RWPE2 (cell line): ENCODE measurements around the gene RCBTB1.

Experiments
- ATAC-seq: fragments of 200-7000 bp; cut with Tn5 transposase; 3 replicates; pipeline ENCODE4 v1.9.1; 2021; ENCODE audit warnings: low read depth
- DNase-seq: peaks from one replicate; pipeline ENCODE4 v3.0.0-alpha.2; 2020; ENCODE audit warnings: low spot score
- H3K27ac ChIP-seq: fragments of 450-650 bp; 2 replicates; pipeline ENCODE4 v1.5.1; 2017; ENCODE audit warnings: mild to moderate bottlenecking; ENCODE audit not compliant: poor library complexity, severe bottlenecking
- H3K27me3 ChIP-seq: fragments of 250-450 bp; sonication (Bioruptor Pico); 2 replicates; pipeline ENCODE4 v1.5.1; 2021; ENCODE audit warnings: mild to moderate bottlenecking, moderate library complexity; ENCODE audit not compliant: insufficient read depth, poor library complexity, severe bottlenecking
- H3K36me3 ChIP-seq: fragments of 250-450 bp; sonication (Bioruptor Pico); 2 replicates; pipeline ENCODE4 v1.5.1; 2020; ENCODE audit warnings: low read depth, mild to moderate bottlenecking, moderate library complexity
- H3K4me1 ChIP-seq: fragments of 250-450 bp; sonication (Bioruptor Pico); 2 replicates; pipeline ENCODE4 v1.5.1; 2021; ENCODE audit warnings: mild to moderate bottlenecking, moderate library complexity; ENCODE audit not compliant: insufficient read depth, poor library complexity, severe bottlenecking
- H3K4me3 ChIP-seq: fragments of 250-450 bp; sonication (Bioruptor Pico); 2 replicates; pipeline ENCODE4 v1.5.1; 2021; ENCODE audit warnings: mild to moderate bottlenecking, moderate library complexity; ENCODE audit not compliant: severe bottlenecking
- H3K9me3 ChIP-seq: fragments of 250-450 bp; sonication (Bioruptor Pico); 2 replicates; pipeline ENCODE4 v1.5.1; 2021; ENCODE audit warnings: mild to moderate bottlenecking, moderate library complexity; ENCODE audit not compliant: severe bottlenecking
- TF ChIP-seq, protein P1 (sequence below): fragments of 450-650 bp; IDR thresholded peaks from one replicate; pipeline ENCODE4 v1.5.1; 2017; ENCODE audit warnings: mild to moderate bottlenecking, moderate library complexity; ENCODE audit not compliant: poor library complexity, severe bottlenecking

RCBTB1 gene

DNA sequence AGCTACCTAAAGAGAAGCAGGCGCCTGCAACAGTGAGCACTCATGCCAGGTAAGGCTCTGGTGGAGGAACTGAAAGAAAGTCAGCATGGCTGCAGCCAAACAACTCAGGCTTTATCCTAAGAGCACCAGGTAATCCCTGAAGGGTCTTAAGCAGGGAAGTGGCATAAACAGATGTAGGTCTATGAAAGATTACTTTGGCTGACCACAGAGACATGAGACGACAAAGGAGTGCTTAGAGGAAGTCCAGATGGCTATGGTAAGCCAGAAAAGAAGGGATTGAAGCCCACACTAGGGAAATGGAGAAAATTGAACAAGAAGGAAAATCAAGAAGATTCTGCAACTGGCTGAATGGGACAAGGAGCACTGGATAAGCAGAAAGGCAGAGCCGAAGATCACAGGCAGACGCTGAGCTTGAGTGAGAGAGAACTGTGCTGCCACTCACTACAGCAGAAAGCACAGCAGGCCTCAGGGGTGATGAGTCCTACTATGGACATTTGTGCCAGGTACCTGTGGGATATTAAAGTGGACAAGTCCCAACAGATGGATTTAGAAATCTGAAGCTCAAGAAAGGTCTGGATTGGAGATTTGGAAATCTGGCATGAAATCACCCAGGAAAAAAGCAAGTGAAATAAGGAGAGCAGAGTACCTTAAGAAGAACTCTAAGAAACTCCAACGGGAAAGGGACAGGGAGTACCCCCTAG is 4.2 kb downstream of the RCBTB1 start:
- no peak overlapping the region for H3K4me3 ChIP-seq
- ATAC-seq (no peak), DNase-seq (no peak)
- H3K27me3 ChIP-seq = no peaks in the 10 kb centered on the region
- H3K27ac ChIP-seq = no peak overlapping the region
- peaks cover 9% of the 10 kb centered on the region for H3K4me1 ChIP-seq
- peaks cover 6% of the 10 kb centered on the region; the same call in 1 of the 2 replicates for H3K36me3 ChIP-seq
- TF ChIP-seq, protein P1, sequence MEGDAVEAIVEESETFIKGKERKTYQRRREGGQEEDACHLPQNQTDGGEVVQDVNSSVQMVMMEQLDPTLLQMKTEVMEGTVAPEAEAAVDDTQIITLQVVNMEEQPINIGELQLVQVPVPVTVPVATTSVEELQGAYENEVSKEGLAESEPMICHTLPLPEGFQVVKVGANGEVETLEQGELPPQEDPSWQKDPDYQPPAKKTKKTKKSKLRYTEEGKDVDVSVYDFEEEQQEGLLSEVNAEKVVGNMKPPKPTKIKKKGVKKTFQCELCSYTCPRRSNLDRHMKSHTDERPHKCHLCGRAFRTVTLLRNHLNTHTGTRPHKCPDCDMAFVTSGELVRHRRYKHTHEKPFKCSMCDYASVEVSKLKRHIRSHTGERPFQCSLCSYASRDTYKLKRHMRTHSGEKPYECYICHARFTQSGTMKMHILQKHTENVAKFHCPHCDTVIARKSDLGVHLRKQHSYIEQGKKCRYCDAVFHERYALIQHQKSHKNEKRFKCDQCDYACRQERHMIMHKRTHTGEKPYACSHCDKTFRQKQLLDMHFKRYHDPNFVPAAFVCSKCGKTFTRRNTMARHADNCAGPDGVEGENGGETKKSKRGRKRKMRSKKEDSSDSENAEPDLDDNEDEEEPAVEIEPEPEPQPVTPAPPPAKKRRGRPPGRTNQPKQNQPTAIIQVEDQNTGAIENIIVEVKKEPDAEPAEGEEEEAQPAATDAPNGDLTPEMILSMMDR = no peak
- no peaks in the 10 kb centered on the region for H3K9me3 ChIP-seq

DNA sequence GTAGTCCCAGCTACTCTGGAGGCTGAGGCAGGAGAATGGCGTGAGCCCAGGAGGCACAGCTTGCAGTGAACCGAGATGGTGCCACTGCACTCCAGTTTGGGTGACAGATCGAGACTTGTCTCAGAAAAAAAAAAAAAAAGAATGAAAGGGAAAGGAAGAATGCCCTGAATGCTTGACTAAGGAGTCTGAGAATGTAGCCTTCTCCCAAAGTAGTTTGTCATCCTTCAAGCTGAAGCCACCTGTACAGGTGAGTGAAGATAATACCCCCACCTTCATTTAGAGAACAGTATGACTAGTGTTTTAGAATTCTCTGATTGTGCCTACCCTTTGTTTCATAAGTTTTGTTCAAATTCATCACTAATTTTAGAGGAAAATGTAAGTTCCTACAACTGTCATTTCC is 5.9 kb downstream of the RCBTB1 start:
- Histone ChIP-seq H3K36me3 (peaks cover 6% of the 10 kb centered on the region; the same call in 1 of the 2 replicates), H3K4me1 (peaks cover 5% of the 10 kb centered on the region), H3K27me3 (no peaks in the 10 kb centered on the region), H3K9me3 (no peaks in the 10 kb centered on the region), H3K4me3 (no peak overlapping the region), H3K27ac (no peak overlapping the region)
- ATAC-seq (no peak), DNase-seq (no peak)
- TF ChIP-seq, protein P1 = no peak

DNA sequence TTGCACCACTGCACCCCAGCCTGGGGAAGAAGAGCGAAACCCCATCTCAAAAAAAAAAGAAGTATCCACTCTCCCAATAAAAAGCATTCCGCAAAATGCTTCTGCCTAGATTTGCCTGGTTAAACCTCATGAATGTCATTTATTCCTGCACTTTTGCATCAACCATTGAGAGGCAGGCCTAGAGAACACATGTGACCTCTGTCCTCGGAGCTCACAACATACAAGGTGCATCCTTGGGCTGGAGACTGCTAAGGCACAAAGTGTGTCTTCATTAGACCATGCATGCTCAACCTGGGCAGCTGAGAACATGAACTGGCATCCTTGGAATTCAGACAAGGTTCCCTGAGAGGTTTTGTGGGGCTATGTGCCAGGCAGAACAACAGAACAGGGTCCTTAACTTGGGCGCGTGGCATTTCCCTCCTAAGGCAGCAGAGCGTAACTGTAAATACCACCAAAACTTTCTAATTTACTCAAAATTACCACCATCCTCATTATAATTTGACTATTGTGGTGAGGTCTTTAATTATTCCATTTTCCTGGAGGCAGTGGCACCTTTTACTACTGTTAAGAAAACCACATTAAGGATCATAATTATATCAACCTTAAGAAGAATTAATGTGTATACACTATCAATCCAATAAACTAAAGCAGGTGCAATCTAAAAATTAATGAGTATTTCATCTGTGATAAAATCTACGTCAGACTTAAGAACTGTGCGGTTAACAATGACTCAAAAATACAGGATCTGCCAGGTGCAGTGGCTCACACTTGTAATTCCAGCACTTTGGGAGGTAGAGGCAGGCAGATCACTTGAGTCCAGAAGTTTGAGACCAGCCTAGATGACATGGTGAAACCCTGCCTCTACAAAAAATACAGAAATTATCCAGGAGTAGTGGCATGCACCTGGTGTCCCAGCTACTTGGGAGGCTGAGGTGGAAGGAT is 13.8 kb downstream of the RCBTB1 start:
- no peak overlapping the region for H3K27ac ChIP-seq
- H3K9me3 ChIP-seq = no peaks in the 10 kb centered on the region
- no peak overlapping the region for H3K4me3 ChIP-seq
- H3K36me3 ChIP-seq = no peaks in the 10 kb centered on the region; the same call in 1 of the 2 replicates
- ATAC-seq (no peak), DNase-seq (no peak)
- TF ChIP-seq, protein P1 = no peak
- no peaks in the 10 kb centered on the region for H3K27me3 ChIP-seq
- H3K4me1 ChIP-seq = peaks cover 17% of the 10 kb centered on the region

DNA sequence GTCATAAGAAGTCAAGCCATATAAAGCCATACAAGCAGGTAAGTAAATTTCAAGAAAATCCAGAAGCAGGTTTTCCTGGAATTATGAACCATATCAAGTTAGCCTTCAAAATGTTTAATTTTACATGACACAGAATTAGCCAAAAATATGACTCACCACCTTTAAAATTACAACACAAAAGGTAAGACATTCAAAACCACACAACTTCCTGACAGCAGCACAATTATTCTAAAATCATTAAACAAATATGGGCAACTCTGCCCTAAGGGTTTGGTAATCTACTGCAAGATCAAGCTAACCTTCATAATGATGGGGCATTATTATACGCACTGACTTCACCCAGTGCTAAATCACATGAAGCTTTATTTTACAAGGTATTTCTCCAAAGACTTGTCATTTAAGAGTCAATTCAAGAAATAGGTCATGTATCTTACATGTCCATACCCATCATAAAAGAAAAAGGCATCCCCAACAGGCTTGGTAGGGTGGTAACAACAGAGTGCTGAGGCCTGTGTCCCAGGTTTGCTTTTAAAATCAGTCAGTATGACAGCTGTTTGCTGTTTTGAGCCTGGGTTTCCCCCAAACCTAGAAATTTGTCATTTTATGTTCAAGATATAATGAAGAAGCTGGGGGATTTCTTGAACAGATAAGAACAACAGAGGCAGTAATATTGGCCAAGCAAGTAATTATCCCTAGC is 15.2 kb downstream of the RCBTB1 start:
- DNase-seq (no peak), ATAC-seq (peak; percentile 96)
- TF ChIP-seq, protein P1 = no peak
- H3K36me3 ChIP-seq = peaks cover 3% of the 10 kb centered on the region; the same call in 1 of the 2 replicates
- H3K4me1 ChIP-seq = peaks cover 17% of the 10 kb centered on the region
- H3K4me3 ChIP-seq = no peak overlapping the region
- H3K27me3 ChIP-seq = no peaks in the 10 kb centered on the region
- H3K9me3 ChIP-seq = no peaks in the 10 kb centered on the region
- H3K27ac ChIP-seq = peak overlapping the region; percentile 56
